Kidney epithelial cell (primary cell): Measurements from ENCODE around the gene STRBP. TPM values are rescaled to one million over a fixed set of nuclear protein-coding genes. Genes with fewer than 3 reads are reported as not detected.

Experiments
- DNase-seq: peaks from one replicate; pipeline ENCODE4 v3.0.0-alpha.2; 2010; ENCODE audit warnings: low read depth
- H3K27me3 ChIP-seq: 2 replicates; pipeline ENCODE4 v1.6.0; 2011; ENCODE audit warnings: low read length; ENCODE audit not compliant: control insufficient read depth, insufficient read depth
- H3K36me3 ChIP-seq: 2 replicates; pipeline ENCODE4 v1.5.1; 2011; ENCODE audit warnings: low read length; ENCODE audit not compliant: control insufficient read depth, insufficient read depth
- H3K4me3 ChIP-seq: 2 replicates; pipeline ENCODE4 v1.5.1; 2011; ENCODE audit warnings: low read depth, mild to moderate bottlenecking, control low read depth, low read length
- CTCF ChIP-seq: IDR thresholded peaks from 2 replicates; pipeline ENCODE4 v1.5.1; 2011; ENCODE audit warnings: mild to moderate bottlenecking, moderate library complexity, low read length, control low read depth, inconsistent platforms; ENCODE audit not compliant: insufficient read depth, poor library complexity, severe bottlenecking
- total RNA-seq: library from RNA; depleted of rRNA; stranded (reverse); fragments of >200 nt; gene quantifications from 2 replicates; pipeline ENCODE4 v1.2.3, GENCODE V29; 2015

STRBP gene
- total RNA-seq, 1 donor from 2014 or later = 27.5 TPM

- Histone ChIP-seq H3K36me3 (no peaks in the 10 kb centered on the region), H3K27me3 (no peaks in the 10 kb centered on the region), H3K4me3 (no peak overlapping the region)
- no peak for TF ChIP-seq CTCF
- no peak for DNase-seq
These were observed 139.8 kb downstream of the STRBP start for GRCh38 chr9:123128591-123128990.

GRCh38 chr9:123127512-123128075 lies 140.8 kb downstream of the STRBP start:
- no peak for DNase-seq
- H3K4me3 ChIP-seq = no peak overlapping the region
- TF ChIP-seq CTCF = no peak

GRCh38 chr9:123121457-123121856 lies 146.9 kb downstream of the STRBP start:
- DNase-seq = no peak
- H3K27me3 ChIP-seq = no peaks in the 10 kb centered on the region
- no peaks in the 10 kb centered on the region for H3K36me3 ChIP-seq
- H3K4me3 ChIP-seq = no peak overlapping the region
- no peak for TF ChIP-seq CTCF

More at GRCh38 chr9:123127512-123128075, 140.8 kb downstream of the STRBP start:
- Histone ChIP-seq H3K27me3 (no peaks in the 10 kb centered on the region), H3K36me3 (no peaks in the 10 kb centered on the region)

- H3K4me3 ChIP-seq = no peak overlapping the region
- no peak for DNase-seq
- no peaks in the 10 kb centered on the region for H3K27me3 ChIP-seq
- H3K36me3 ChIP-seq = no peaks in the 10 kb centered on the region
- no peak for TF ChIP-seq CTCF
These were observed 147.4 kb downstream of the STRBP start for GRCh38 chr9:123120953-123121352.

GRCh38 chr9:123120131-123120530 lies 148.3 kb downstream of the STRBP start:
- no peak for DNase-seq
- no peaks in the 10 kb centered on the region for H3K36me3 ChIP-seq
- no peak overlapping the region for H3K4me3 ChIP-seq
- no peaks in the 10 kb centered on the region for H3K27me3 ChIP-seq
- TF ChIP-seq CTCF = no peak

GRCh38 chr9:123119566-123119965 lies 148.8 kb downstream of the STRBP start:
- TF ChIP-seq CTCF = no peak
- Histone ChIP-seq H3K27me3 (no peaks in the 10 kb centered on the region), H3K4me3 (no peak overlapping the region), H3K36me3 (no peaks in the 10 kb centered on the region)
- no peak for DNase-seq
